Natural killer cell (primary cell): ENCODE data around the gene CERS6. TPM values are rescaled to one million over a fixed set of nuclear protein-coding genes. Genes with fewer than 3 reads are reported as not detected.

ENCODE experiments used
- ATAC-seq, 3 donors: fragments of 150-1000 bp in 2 of 3; fragments of 200-7000 bp in 1 of 3; cut with Tn5 transposase; 1 replicate in 1 of 3; 2 replicates in 2 of 3; pipeline ENCODE4 v1.10.0; 2021; ENCODE audit warnings: mild to moderate bottlenecking in 2 of 3, moderate library complexity in 2 of 3
- DNase-seq, 2 donors: peaks; one replicate each; pipeline versions ENCODE4 v3.0.0 to v3.0.0-alpha.2; 2013 to 2021; ENCODE audit warnings: mixed read lengths in 1 of 2
- H3K27ac ChIP-seq: one replicate; pipeline ENCODE4 v1.5.1; 2013; ENCODE audit warnings: mild to moderate bottlenecking, low read length
- H3K27me3 ChIP-seq: one replicate; pipeline ENCODE4 v1.6.1; 2013; ENCODE audit warnings: low read length; ENCODE audit not compliant: control insufficient read depth, insufficient read depth
- H3K36me3 ChIP-seq: one replicate; pipeline ENCODE4 v1.6.1; 2013; ENCODE audit warnings: low read length; ENCODE audit not compliant: control insufficient read depth, insufficient read depth
- H3K4me1 ChIP-seq: one replicate; pipeline ENCODE4 v1.6.1; 2013; ENCODE audit warnings: low read length; ENCODE audit not compliant: control insufficient read depth, insufficient read depth
- H3K4me3 ChIP-seq: one replicate; pipeline ENCODE4 v1.5.1; 2013; ENCODE audit warnings: low read length
- H3K9me3 ChIP-seq: one replicate; pipeline ENCODE4 v1.6.1; 2013; ENCODE audit warnings: low read length; ENCODE audit not compliant: control insufficient read depth, insufficient read depth
- H3K27ac Mint-ChIP-seq, 2 donors: one replicate each; pipeline ENCODE4 v1.8.0; 2022; ENCODE audit warnings: mild to moderate bottlenecking in 2 of 2, mixed read lengths in 2 of 2, moderate library complexity in 1 of 2
- H3K27me3 Mint-ChIP-seq, 2 donors: one replicate each; pipeline ENCODE4 v1.8.0; 2022; ENCODE audit warnings: low read depth in 2 of 2, mixed read lengths in 2 of 2
- H3K36me3 Mint-ChIP-seq: one replicate; pipeline ENCODE4 v1.8.0; 2022; ENCODE audit warnings: mixed read lengths
- H3K4me1 Mint-ChIP-seq, 2 donors: one replicate each; pipeline ENCODE4 v1.8.0; 2022; ENCODE audit warnings: mixed read lengths in 2 of 2
- H3K4me3 Mint-ChIP-seq: one replicate; pipeline ENCODE4 v1.8.0; 2022; ENCODE audit warnings: mild to moderate bottlenecking, moderate library complexity, mixed read lengths
- H3K9me3 Mint-ChIP-seq, 2 donors: one replicate each; pipeline ENCODE4 v1.8.0; 2022; ENCODE audit warnings: mixed read lengths in 2 of 2
- WGBS: methylation state at CpG from one replicate; pipeline ENCODE4 v1.1.7; 2013; ENCODE audit warnings: missing lambda C conversion rate; ENCODE audit not compliant: insufficient coverage; 5-methylcytosine and 5-hydroxymethylcytosine counted together
- intact Hi-C: fragments of 100-400 bp; cut with micrococcal nuclease; formaldehyde crosslinking; loops from one replicate; pipeline ENCODE4 v1.14.2; 2022
- total RNA-seq, 4 donors: library from RNA; stranded (reverse); fragments of 120-200 nt in 1 of 4; gene quantifications; one replicate each; pipeline versions ENCODE4 v1.2.3 to v1.2.4, GENCODE V29; 2013 to 2022
- TF ChIP-seq, protein P1 (sequence below): fragments of 200-600 bp; IDR thresholded peaks from one replicate; pipeline ENCODE4 v1.8.0; 2022; ENCODE audit warnings: antibody characterized with exemption

Gene CERS6
- total RNA-seq, 3 donors from 2014 or later (not counting 1 experiment from before 2014, with no cell fraction given), result 9.1 to 13.5 (median 11.8) TPM

DNA sequence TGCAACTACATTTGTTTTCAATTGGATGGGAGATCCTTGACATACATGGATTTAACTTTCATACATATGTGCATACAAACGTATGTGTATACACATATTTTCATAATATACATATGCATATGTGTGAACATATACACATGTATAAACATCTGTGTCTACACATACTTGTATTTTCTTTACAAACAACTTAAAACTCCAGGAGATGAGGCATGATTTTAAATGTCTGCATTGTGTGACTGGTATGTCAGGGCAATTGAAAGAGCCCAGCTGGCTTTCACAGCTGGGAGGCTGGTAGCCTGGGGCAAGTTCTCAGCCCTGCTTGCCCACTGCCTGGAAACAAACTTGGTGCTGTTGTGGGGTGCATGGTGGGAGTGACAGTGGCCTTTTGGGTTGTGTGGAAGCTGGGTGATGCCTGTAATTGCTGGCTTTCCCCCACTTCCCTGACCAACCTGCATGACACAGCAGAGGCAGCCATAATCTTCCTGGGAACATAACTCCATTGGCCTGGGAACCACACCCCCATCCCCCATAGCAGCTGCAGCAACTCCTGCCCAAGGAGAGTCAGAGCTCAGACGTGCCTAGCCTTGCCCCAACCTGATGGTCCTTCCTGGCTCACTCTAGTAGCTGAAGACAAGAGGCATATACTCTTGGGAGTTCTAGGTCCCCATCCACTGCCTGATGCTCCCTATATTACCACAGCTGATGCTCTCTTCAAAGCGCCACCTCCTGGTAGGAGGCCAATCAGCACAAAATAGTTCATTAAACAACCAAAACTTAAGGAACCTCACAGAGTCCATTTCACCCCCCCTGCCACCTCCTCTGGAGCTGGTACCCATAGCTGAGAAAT lies 158.3 kb downstream of the CERS6 start:
- intact Hi-C loops, result no loop called here
- peaks cover 21 to 26% of the 10 kb centered on the region in 2 donors for H3K4me1 Mint-ChIP-seq
- WGBS, result 96% methylated on average over 2 of the region's 3 CpGs

DNA sequence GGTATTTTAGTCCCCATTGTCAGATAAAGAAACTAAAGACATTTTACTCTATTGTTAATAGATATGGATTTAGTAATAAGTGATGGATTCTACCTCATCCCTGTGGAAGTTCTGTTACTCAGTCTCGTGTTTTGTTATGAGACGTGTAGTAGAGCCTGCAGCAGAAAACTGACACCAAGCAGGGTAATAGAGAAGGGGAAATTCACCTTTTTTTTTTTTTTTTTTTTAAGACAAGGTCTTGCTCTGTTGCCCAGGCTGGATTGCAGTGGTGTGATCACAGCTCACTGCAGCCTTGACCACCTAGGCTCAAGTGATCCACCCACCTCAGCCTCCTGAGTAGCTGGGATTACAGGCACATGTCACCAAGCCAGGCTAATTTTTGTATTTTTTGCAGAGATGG lies 164.5 kb downstream of the CERS6 start:
- intact Hi-C loops, result no loop called here
- TF ChIP-seq, protein P1, sequence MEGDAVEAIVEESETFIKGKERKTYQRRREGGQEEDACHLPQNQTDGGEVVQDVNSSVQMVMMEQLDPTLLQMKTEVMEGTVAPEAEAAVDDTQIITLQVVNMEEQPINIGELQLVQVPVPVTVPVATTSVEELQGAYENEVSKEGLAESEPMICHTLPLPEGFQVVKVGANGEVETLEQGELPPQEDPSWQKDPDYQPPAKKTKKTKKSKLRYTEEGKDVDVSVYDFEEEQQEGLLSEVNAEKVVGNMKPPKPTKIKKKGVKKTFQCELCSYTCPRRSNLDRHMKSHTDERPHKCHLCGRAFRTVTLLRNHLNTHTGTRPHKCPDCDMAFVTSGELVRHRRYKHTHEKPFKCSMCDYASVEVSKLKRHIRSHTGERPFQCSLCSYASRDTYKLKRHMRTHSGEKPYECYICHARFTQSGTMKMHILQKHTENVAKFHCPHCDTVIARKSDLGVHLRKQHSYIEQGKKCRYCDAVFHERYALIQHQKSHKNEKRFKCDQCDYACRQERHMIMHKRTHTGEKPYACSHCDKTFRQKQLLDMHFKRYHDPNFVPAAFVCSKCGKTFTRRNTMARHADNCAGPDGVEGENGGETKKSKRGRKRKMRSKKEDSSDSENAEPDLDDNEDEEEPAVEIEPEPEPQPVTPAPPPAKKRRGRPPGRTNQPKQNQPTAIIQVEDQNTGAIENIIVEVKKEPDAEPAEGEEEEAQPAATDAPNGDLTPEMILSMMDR, result no peak
- Histone ChIP-seq H3K27me3 (no peaks in the 10 kb centered on the region), H3K9me3 (no peaks in the 10 kb centered on the region), H3K4me1 (no peaks in the 10 kb centered on the region), H3K36me3 (no peaks in the 10 kb centered on the region), H3K4me3 (no peak overlapping the region), H3K27ac (no peak overlapping the region)
- Mint-ChIP-seq H3K9me3 (no peaks in the 10 kb centered on the region), H3K27me3 (no peaks in the 10 kb centered on the region), H3K4me3 (no peak overlapping the region), H3K36me3 (no peaks in the 10 kb centered on the region), H3K4me1 (peaks cover 10 to 14% of the 10 kb centered on the region in 2 donors), H3K27ac (no peak overlapping the region)
- ATAC-seq (no peak), DNase-seq (no peak)
- 93% methylated on average over 2 of the region's 2 CpGs for WGBS

More for the DNA sequence above, 158.3 kb downstream of the CERS6 start:
- DNase-seq (no peak), ATAC-seq (no peak)
- no peak overlapping the region for H3K27ac Mint-ChIP-seq
- no peaks in the 10 kb centered on the region for H3K36me3 Mint-ChIP-seq
- H3K9me3 Mint-ChIP-seq, result no peaks in the 10 kb centered on the region
- H3K27me3 Mint-ChIP-seq, result no peaks in the 10 kb centered on the region
- no peak overlapping the region for H3K4me3 Mint-ChIP-seq
- H3K27me3 ChIP-seq, result no peaks in the 10 kb centered on the region
- H3K9me3 ChIP-seq, result peaks cover 5% of the 10 kb centered on the region
- H3K4me3 ChIP-seq, result no peak overlapping the region
- H3K4me1 ChIP-seq, result no peaks in the 10 kb centered on the region
- no peaks in the 10 kb centered on the region for H3K36me3 ChIP-seq
- no peak overlapping the region for H3K27ac ChIP-seq
- TF ChIP-seq, protein P1, result no peak

DNA sequence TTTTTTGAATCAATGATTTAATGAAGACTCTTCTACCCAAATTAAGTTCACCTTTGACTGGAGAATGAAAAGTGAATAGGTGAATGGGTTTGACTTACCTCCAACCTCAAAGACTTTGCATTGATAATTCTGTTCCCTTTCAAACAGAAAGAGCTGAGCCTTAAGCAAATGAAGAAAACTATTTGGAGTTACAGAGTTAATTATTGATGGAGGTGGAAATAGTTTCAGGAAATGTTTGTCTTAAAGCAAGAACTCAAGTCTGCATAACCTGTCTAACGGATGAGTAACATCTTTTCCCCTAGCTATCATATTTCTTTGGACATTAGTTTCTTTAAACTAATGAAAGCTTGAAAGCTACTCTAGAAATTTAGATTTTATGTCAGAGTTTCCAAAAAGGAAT lies 166.5 kb downstream of the CERS6 start:
- intact Hi-C loops, result no loop called here
- Mint-ChIP-seq H3K9me3 (no peaks in the 10 kb centered on the region), H3K27ac (no peak overlapping the region), H3K36me3 (no peaks in the 10 kb centered on the region), H3K4me3 (no peak overlapping the region), H3K4me1 (peaks cover 19 to 26% of the 10 kb centered on the region in 2 donors), H3K27me3 (no peaks in the 10 kb centered on the region)
- no peak overlapping the region for H3K4me3 ChIP-seq
- no peak overlapping the region for H3K27ac ChIP-seq
- H3K9me3 ChIP-seq, result no peaks in the 10 kb centered on the region
- no CpG with 5 or more reads among the region's 1 CpG for WGBS
- DNase-seq (no peak), ATAC-seq (no peak)
- no peaks in the 10 kb centered on the region for H3K36me3 ChIP-seq
- H3K4me1 ChIP-seq, result no peaks in the 10 kb centered on the region
- TF ChIP-seq, protein P1, result no peak
- H3K27me3 ChIP-seq, result no peaks in the 10 kb centered on the region

DNA sequence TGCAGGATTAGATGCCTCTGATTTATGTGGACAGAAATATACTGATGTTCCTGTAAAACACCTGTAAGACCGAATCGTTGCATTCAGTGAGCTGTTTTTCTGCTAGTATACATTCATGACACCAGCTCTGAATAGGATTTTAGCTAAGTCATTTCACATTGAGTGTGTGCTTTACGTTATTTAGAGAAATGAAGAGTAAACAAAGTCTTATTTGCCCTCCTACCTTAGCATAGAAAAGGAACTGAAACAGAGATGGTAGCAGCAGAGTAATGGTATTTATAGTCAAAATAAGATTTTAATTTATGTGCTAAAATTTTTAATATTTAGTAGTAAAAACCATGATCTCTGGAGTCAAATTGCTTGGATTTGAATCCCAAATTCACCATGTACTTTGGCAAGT lies 168.0 kb downstream of the CERS6 start:
- ATAC-seq, result no peak

More for the DNA sequence above, 168.0 kb downstream of the CERS6 start:
- 87% methylated on average over 2 of the region's 3 CpGs for WGBS
- Histone ChIP-seq H3K4me1 (no peaks in the 10 kb centered on the region), H3K4me3 (no peak overlapping the region), H3K27ac (no peak overlapping the region), H3K9me3 (no peaks in the 10 kb centered on the region), H3K27me3 (no peaks in the 10 kb centered on the region), H3K36me3 (no peaks in the 10 kb centered on the region)
- H3K36me3 Mint-ChIP-seq, result no peaks in the 10 kb centered on the region
- DNase-seq, result no peak
- no peak overlapping the region for H3K4me3 Mint-ChIP-seq
- H3K27me3 Mint-ChIP-seq, result no peaks in the 10 kb centered on the region
- H3K4me1 Mint-ChIP-seq, result peaks cover 19 to 32% of the 10 kb centered on the region in 2 donors
- no peaks in the 10 kb centered on the region for H3K9me3 Mint-ChIP-seq
- TF ChIP-seq, protein P1, result no peak
- intact Hi-C loops, result no loop called here
- H3K27ac Mint-ChIP-seq, result no peak overlapping the region
